HG02981 (cell line): ENCODE data around the gene TLL1.

ENCODE experiments used
- ATAC-seq: cut with Tn5 transposase; IDR thresholded peaks from one replicate; pipeline ENCODE4 v1.9.1; 2021; ENCODE audit warnings: mild to moderate bottlenecking, moderate library complexity; ENCODE audit not compliant: unreplicated experiment

TLL1 gene

DNA sequence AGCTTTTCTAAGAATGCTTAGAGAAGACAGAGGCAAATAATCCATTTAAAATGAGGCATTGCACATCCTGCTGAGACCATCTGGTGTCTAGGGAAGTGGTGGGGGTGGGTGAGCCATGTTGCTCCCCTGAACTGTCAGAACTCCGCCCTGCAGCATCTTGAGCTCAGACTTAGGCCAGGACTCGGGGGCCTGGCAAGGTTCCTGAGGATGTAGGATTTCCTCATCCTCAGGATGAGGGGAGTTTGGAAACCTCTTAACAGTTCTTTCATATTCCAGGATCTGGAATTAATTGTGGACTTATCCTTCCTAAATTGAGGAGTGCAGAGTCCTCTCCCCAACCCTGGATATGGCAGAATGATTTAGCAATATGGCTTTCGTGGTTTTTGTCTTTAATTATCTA lies 6.6 kb downstream of the TLL1 start:
- no peak for ATAC-seq

DNA sequence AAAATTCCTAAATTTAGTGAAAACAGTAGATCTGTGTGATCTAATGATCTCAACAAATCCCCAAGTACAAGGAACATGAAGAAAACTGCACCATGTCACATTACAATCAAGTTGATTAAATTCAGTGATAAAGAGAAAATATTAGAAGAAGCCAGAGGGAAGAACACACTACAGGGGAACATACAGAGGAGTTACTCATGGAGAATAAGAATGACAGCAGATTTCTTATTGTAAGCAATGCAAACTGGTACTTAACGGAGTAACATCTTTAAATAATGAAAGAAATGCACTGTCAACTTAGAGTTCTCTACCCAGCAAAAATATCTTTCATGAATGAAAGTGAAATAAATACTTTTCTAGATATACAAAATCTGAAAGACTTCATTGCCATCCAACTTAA lies 21.1 kb downstream of the TLL1 start:
- ATAC-seq = no peak

DNA sequence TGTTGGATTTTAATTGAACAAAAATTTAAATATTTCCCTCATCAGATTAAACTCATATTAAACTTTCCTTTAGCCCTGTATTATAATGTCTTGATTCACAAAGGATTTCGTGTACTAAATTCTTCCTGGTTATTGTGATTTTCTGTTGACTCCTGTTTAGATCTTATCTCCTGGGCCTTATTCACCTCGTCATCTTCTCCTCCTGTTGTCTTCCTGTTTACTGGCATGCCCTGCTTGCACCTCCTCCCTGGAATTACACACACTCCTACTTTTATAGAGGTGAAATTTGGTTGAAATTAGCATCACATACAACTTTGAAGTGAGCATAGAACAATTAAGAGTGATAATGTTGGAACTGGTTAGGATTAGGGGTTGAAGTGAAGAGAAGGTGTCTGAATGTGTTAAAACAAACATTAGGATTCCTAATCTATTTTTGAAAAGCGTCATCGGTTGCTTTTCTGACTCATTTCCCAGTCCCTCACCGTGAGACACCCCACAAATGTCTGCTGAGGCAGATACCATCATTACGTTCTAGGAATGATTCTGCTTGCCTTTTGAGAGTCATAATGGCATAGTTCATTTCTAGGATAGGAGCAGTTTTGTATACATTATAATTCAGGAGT lies 32.5 kb downstream of the TLL1 start:
- ATAC-seq = no peak

DNA sequence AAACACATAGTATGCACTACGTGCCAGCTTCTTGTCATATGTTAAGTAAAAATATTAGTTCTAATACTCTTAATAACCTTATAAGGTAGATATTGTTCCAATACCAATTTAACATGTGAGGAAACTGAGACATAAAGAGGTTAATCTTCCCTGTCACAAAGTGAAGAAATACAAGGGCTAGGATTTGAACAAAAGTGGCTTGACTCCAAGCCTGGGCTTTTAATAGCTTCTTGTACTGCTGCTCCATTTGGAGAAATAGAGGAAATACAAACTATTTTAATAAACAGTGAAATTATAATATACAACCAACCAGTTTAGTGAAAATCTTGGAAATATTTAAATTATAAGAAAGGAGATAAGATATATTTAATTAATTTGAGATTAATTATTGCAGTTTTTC lies 33.2 kb downstream of the TLL1 start:
- no peak for ATAC-seq

DNA sequence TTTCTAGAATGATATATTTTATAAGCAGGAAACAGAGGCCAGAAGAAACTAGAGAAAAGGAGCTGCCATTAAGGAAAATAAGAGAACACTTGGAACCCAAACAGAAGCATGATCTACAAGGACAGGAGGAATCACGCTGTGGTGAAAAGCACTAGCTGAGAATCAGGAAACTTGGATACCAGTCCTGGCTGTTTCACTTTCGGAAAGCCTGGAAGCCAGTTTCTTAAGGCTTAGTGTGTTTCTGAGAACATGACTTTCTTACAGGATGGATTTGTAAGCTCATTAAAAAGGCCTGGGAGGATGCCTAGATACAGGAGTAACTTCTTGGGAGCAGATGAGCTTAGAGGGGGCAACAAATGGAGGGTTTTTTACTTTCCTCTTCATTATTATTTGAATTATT lies 36.9 kb downstream of the TLL1 start:
- no peak for ATAC-seq

DNA sequence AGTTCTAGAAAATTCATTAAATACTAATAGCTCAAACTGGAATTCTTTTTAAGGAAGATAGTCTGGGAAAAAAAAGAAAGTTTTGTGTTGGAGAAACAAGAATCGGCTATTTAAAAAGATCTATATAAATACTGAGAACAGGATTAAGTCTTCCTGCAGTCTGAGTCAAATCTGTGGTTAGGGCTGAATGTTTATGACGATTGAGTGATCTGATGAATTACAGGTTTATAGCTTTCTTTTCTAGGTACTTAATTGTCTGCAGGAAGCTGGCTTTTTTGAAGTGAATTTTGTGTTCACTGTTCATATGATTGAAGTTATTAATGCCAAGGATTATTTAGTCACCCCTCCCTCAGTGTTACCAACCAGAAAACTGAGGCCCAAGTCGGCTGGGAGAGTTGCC lies 42.2 kb downstream of the TLL1 start:
- no peak for ATAC-seq

DNA sequence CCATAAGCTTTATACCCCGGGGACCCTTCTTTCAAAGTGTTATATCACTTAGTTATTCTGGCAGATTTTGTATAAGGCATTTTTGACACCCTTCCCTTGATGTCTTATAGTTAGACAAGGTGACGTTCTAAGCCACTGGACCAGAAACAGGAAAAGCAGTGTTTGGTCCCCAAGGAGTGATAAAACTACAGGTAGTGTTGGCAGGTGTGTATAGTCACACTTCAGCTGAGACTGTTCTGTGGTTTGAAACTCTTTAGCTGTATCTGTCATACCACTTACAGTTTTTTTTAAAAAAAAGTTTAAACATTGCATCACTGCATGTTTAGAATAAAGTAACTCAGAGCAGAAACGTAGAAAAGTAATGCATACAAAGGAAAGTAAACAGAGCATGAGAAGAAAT lies 48.5 kb downstream of the TLL1 start:
- ATAC-seq = no peak

DNA sequence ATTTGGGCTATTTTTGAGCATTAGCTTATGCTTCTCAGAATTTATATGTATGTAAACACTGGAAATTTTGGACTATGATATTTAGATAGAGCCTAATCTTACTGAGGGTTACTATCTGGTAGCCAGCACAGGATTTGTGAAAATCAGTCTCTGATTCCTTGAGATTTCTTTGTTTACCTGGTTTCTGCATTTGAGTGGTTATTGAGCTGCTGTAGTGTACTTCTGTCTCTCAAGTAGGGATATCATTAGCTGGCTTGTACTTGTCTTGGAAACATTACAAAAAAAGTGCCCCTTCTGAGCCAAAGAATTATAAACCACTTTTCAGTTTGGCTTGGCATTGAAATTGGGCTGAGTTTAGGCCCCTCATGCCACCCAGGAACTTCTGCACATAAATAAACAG lies 49.7 kb downstream of the TLL1 start:
- ATAC-seq = no peak

DNA sequence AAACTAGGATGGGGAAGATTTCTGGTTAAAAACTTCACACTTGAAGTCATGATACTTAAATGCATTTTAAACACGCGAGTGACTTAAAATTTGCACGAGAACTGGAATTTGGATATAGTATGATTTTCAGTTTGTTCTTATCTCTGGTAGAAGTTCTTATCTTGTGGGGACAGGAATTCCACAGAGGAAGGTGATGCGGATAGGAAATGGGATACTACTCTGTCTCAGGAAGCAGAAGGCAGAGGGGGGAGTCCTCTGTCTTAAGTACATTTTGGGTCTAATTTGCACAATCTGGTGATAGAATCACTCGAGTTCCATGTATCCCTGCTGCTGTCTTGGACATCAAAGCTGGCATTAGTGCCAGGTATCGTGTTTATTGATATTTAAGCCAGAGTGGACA lies 53.3 kb downstream of the TLL1 start:
- no peak for ATAC-seq

DNA sequence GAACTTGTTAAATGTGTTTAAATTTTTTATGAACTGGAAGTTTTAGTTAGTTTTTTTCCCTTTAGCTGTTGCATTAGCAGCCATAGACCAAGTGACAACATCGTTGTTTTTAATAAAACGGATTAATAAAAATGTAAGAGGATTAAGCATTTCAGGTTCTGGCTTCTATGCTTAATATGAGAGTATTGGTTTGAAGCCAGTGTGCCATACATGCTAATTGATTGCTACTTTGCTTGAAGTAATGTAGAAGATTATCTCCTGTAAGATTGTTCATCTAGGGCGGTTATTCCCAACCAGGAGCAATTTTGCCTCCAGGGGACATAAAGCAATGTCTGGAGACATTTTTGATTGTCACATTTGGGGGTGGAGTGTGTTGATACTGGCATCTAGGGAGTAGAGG lies 54.3 kb downstream of the TLL1 start:
- no peak for ATAC-seq

DNA sequence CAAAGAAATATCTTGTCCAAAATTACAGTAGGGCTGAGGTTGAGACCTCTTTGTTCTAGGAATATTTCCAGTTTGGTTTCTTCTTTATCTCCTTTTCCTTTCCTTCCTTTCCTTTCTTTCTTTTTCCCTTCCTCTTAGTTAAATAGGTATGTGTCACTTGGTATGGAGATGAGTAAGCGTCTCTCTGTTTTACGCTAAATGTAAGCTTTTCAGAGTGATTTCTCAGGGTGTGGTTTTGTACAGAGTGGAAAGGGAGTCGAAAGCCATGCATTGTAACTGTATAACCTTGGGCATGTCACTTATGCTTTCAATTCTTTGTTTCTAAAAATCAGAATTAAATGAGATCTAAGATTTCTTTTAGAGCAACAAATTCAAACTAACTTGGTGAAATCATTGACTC lies 54.8 kb downstream of the TLL1 start:
- no peak for ATAC-seq

DNA sequence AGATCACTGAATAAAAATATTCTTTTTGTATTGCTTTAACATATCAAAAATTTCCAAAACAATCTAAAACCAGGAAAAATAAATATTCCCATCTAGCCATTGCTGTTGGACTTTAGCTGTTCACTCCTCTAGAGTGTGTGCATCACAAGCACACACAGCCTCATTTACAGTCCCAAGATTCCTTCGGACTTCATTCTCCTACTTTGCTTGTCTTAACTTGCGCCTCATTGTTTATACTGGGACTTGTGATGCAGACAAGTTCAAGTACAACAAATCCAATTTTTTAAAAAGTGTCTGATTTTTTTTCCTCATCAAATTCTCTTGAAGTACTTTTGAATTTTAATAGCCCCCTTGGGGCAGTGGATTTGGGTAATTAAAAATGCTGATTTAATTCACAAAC lies 55.6 kb downstream of the TLL1 start:
- no peak for ATAC-seq

DNA sequence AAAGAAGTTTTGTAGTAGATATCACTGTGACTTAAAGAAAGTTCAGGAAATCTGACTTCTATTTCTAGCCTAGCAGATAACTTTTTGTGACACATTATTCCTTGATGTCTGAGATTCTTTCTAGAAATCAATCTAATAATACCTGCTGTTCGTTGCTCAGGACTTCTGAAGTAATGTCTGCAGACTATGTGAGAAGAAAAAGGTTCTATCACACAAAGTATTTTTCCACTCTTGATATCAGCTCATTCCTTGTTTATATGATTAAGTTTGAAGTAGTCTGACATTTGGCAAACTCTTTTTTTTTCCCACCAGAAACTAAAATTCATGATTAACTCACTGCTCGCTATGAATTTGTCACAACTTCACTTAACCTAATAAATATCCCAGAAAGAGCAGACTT lies 56.6 kb downstream of the TLL1 start:
- ATAC-seq = no peak

DNA sequence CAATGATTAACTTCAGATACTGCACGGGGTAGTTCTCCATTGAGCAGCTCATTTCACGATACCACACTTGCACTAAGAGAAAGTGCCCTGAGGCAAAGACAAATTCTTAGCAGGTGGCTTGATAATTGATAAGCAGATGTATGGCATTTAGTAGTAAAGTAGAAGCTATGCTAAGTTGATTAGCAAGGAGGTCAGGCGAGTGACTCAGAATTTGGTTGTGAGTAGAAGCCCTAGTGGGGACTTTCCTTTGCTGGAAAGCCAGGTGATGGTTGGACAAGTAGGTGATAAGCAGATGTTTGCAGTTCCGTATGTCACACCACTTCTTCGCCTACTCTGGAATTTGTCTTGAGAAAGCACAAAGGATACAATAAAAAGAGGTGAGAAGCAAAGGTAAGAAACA lies 58.7 kb downstream of the TLL1 start:
- ATAC-seq = no peak

DNA sequence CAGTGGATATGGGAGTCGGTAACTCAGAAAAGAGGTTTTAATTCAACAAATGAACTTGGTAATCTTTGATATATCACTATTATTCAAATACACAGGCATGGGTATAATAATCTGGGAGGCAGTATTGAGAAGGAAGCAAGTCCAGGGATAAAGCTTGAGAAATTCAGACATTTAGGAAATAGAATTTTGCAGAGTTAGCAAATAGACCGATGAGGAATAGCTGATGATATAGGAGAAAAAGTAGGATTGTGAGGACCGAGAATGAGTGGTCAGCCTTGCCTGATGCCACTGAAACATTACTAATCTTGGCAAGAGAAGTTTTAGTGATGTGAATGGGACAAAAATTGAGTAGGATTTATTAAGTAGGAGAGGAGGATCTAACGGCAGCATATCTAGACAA lies 71.9 kb downstream of the TLL1 start:
- no peak for ATAC-seq

DNA sequence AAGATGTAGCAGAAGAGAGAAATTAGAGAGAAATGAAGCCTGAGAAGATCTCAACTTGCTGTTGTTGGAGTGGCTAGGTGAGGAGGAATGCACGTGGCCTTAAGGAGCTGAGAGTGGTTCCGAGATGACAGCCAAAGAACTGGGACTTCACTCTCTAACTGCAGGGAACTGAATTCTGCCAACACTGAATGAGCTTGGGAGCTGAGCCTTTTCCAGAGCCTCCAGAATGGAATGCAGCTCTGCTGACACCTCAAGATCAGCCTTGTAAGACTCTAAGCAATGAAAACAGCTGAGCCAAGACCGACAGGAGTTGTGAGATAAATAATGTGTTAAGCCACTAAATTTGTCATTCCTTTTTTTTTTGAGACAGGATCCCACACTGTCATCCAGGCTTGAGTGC lies 73.0 kb downstream of the TLL1 start:
- no peak for ATAC-seq

DNA sequence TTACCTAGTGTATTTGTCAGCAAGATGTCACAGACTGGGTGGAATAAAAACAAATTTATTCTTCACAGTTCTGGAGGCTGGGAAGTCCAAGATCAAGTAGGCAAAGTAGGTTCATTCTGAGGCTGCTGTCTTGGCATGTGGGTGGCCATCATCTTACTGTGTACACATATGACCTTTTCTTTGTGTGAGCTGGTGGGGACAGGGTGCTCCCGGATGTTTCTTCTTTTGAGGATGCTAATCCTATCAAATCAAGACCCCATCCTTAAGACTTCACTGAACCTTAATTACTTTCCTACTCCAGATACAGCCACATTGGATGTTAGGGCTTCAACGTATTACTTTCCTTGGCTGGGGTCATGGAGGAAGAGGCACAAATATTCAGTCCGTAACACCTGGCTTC lies 74.0 kb downstream of the TLL1 start:
- no peak for ATAC-seq

DNA sequence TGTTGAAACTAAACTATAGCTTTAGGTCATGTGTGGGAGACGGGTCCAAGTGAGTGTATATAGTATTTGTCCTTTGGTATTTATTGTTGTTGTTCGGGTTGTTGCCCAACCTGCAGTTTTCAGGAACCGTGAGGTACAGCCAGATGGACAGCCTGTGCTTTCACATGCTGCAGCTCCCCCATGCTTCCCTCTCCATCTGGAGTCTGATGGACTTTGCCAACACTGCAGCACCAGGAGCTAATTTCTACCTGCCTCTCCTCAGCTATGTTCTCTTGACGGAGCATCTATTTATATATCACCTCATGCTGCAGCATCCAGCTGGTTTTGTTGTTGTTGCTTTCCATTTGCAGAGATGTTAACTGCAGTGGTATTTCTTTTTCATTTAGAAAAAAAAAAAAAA lies 80.1 kb downstream of the TLL1 start:
- no peak for ATAC-seq

DNA sequence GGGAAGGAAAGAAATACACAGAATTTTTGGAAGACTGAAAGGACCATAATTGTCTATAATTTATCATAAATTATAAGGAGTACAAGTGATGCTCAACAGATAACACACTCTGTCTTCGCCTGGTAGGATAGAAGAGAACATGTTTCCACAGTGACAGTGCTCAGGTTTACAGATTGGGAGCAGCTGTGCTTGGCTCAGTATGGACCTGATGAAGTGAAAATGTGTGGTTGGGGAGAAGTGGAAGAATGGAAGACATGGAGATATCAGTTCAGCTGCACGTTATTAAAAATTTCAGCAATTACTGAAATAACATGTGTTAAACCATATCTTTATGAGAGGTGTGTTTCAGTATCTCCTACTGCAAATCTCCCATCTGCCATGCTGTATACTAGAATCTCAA lies 90.6 kb downstream of the TLL1 start:
- no peak for ATAC-seq

DNA sequence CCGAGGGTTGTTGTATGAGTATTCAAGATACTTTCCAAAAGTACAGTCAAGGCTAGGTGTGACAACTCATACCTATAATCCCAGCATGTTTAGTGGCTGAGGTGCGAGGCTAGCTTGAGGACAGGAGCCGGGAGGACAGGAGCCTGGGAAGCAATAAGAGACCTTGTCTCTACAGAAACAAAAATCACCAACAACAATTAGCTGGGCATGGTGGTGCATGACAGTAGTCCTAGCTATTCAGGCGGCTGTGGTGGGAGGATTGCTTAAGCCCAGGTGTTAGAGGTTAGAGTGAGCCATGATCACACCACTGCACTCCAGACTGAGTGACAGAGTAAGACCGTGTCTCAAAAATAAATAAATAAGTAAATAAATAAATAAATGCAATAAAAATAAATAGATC lies 91.6 kb downstream of the TLL1 start:
- ATAC-seq = no peak

DNA sequence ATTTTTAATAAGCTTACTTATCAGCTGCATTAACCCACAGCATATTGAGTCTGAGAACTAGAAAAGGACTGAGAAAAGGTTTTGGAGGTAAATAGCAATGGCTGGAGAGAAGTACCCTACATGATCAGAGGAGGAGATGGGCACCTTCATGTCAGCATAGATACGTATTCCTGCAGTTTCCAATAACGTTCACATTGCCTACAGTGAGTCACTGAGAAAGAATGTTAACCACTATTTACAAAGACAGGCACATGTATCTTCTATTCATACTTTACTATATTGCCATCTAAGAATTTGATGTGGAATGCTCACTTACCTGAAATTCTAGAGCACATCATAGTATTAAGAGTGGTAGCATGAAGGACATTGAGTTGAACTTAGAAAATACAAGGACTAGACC lies 92.5 kb downstream of the TLL1 start:
- no peak for ATAC-seq

DNA sequence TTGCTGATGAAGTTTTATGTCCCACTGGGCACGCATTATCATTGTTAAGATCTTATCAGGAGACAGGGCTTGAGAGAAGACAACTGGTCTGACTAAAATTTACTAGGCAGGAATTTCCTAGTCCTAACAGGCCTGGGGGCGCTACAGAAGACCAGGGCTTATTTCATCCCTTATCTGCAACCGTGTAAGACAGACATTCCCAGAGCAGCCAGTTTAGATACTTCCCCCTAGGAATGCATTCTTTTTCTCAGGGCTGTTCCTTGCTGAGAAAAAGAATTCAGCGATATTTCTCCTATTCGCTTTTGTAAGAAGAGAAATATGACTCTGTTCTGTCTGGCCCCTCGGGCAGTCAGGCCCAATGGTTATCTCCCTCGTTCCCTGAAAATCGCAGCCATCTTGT lies 93.8 kb downstream of the TLL1 start:
- ATAC-seq = no peak

DNA sequence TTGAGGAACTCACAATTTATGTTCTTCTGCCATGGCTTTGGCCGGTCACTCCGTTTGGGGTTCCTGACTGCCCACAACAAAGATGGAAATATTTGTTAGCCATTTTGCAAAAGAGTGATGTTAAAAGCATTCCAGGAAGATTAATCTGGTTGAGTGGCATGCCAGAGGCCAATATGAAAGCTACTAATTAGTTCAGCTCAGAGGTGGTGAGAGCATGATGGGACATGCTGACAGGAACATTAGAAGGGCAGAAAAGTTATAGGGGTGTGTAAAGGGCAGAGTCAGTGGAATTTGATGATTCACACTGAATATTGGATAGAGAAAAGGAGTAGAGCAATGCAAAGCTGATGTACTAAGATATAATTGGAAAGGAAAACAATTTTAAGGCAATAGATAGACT lies 94.4 kb downstream of the TLL1 start:
- no peak for ATAC-seq
